ENCODE results near the gene TRAF5.
A peak's percentile ranks its signal among the peaks of the same experiment; 100 is the strongest.

The TRAF5 gene

DNA sequence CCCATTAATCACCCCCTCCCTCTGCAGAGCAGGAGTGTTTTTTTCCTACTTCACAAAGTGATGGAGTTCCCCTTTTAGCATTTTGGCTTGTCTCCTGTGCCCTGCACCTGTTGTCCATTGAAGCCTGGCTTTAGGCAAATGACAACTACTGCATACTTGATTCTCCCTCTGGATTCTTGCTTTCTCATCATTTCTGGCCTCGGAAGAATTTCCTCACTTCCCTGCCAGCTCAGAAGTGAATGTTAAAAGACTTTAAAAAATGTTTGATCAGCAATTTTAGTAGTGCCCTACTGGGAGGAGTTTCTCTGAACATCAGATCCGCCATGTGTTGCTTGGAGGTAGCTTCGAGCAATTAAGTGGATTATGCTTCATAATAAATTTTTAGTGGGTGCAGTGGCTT is 39.4 kb upstream of the TRAF5 start:
- TF ChIP-seq, protein P1, sequence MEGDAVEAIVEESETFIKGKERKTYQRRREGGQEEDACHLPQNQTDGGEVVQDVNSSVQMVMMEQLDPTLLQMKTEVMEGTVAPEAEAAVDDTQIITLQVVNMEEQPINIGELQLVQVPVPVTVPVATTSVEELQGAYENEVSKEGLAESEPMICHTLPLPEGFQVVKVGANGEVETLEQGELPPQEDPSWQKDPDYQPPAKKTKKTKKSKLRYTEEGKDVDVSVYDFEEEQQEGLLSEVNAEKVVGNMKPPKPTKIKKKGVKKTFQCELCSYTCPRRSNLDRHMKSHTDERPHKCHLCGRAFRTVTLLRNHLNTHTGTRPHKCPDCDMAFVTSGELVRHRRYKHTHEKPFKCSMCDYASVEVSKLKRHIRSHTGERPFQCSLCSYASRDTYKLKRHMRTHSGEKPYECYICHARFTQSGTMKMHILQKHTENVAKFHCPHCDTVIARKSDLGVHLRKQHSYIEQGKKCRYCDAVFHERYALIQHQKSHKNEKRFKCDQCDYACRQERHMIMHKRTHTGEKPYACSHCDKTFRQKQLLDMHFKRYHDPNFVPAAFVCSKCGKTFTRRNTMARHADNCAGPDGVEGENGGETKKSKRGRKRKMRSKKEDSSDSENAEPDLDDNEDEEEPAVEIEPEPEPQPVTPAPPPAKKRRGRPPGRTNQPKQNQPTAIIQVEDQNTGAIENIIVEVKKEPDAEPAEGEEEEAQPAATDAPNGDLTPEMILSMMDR (IDR thresholded peaks at IDR 0.05; ENCODE audit: control extremely low read depth, extremely low read depth, low read depth, missing control alignments): no peak
- ChIA-PET POLR2A (no interaction called here), CTCF (no interaction called here)
- no peak for DNase-seq (ENCODE audit: extremely low spot score)

DNA sequence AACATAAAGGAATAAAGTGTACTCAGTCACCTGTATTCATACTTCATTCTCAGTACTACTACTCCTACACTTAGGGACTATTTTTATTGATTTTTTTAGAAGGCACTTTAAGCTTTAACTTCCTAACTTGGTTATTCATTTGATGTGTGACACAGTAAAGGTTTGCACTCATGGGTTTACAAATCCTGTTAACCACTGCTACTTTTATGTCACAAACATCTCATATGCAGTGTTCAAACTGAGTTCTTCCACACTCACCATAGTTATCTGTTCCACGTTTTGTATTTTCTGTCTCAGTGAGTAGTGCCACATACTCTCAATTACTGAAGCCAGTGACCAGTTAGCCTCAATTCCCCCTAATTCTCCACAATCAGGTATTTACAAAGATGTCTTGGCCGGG is 34.2 kb upstream of the TRAF5 start:
- POLR2A ChIA-PET: no interaction called here
- TF ChIP-seq, protein P1 (IDR thresholded peaks at IDR 0.05; ENCODE audit: control extremely low read depth, extremely low read depth, low read depth, missing control alignments): no peak
- no peak for DNase-seq (ENCODE audit: extremely low spot score)
- CTCF ChIA-PET: no interaction called here

DNA sequence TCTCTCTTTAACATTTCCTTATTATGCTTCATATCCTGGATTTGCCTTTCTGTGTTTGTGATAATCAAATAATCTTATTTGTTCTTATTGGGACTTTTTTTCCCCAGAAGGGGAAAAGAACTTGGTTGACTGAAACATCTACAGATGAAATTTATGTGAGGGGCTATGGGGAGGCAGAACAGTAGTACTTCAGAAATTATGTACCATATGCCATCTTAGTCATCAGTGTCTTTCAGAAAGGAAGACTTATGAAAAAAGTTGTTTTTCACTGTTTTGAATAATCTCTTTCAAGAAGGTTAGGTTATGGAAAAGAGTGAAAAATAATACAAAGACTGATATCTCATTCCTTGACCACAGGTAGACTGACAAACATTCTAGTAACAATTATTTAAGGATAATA is 30.2 kb upstream of the TRAF5 start:
- no peak for DNase-seq (ENCODE audit: extremely low spot score)
- CTCF ChIA-PET: interaction anchor here (1.2 kb wide), 1 partner anchor 27 kb away, joined by 5 read pairs; no protein-coding TSS in a partner anchor
- TF ChIP-seq, protein P1 (IDR thresholded peaks at IDR 0.05; ENCODE audit: control extremely low read depth, extremely low read depth, low read depth, missing control alignments): no peak
- POLR2A ChIA-PET: no interaction called here

DNA sequence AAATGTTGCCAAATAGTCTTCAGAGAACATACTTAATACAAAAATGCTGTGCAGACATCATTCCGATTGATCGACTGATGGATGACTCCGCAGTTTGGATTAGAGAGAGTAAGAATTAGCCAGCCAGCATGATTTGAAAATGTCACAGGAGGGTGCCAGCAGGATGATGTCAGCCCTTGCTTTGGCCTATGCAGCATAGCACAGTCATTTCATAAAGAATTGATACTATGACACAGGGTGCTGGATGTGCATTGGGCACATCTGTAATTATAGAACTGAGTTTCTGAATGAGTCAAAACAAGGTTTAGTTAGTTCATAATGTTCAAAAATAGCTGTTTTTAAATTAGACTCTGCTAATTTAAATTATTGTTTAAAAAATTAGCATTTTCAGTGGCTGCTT is 21.6 kb upstream of the TRAF5 start:
- peak; percentile 44 for DNase-seq (ENCODE audit: extremely low spot score)
- POLR2A ChIA-PET: no interaction called here
- TF ChIP-seq, protein P1 (IDR thresholded peaks at IDR 0.05; ENCODE audit: control extremely low read depth, extremely low read depth, low read depth, missing control alignments): no peak
- CTCF ChIA-PET: no interaction called here

DNA sequence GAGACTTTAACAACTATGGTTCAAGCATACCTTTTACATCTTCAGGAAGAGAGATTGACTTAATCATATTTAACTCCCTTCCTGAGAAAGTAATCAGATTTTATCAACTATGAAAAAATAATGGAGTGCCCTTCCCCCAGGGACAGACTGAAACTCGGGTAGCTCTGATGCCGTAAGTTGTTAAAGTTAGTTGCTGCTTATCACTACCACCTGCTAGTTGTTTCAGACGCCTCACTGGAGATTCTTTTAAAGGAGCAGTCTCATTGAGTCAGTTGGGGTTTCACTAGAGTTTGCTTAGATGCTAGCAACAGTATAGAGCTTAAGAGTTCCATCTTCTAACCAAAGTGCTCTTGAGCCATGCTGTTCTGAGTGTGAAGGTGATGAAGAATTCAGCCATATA is 17.0 kb upstream of the TRAF5 start:
- no peak for DNase-seq (ENCODE audit: extremely low spot score)
- TF ChIP-seq, protein P1 (IDR thresholded peaks at IDR 0.05; ENCODE audit: control extremely low read depth, extremely low read depth, low read depth, missing control alignments): no peak
- CTCF ChIA-PET: interaction anchor here (0.7 to 5.7 kb wide), 2 partner anchors 14 to 23 kb away, joined by 3 to 43 read pairs; partner anchors contain the start of gene TRAF5
- POLR2A ChIA-PET: no interaction called here

DNA sequence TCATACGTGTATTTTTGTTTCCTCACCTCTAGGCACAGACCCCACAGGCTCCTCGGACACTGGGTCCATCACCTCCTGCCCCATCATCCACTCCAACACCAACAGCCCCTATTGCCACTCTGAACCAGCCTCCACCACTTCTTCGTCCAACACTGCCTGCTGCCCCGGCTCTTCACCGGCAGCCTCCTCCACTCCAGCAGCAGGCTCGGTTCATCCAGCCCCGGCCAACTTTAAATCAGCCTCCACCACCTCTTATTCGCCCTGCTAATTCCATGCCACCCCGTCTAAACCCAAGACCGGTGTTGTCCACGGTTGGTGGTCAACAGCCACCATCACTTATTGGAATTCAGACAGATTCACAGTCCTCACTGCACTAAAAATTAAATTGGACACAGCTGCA is 13.2 kb upstream of the TRAF5 start:
- ChIA-PET POLR2A (no interaction called here), CTCF (interaction anchor here (0.8 to 5.7 kb wide), 3 partner anchors 10 to 68 kb away, joined by 3 to 43 read pairs (median 3); partner anchors contain the start of gene TRAF5)
- no peak for DNase-seq (ENCODE audit: extremely low spot score)
- TF ChIP-seq, protein P1 (IDR thresholded peaks at IDR 0.05; ENCODE audit: control extremely low read depth, extremely low read depth, low read depth, missing control alignments): no peak
